GM21381 (cell line): Measurements from ENCODE around the gene AZIN2.

ENCODE experiments used
- ATAC-seq: cut with Tn5 transposase; IDR thresholded peaks from one replicate; pipeline ENCODE4 v1.9.1; 2021; ENCODE audit warnings: mild to moderate bottlenecking, moderate library complexity; ENCODE audit not compliant: unreplicated experiment

Gene AZIN2

DNA sequence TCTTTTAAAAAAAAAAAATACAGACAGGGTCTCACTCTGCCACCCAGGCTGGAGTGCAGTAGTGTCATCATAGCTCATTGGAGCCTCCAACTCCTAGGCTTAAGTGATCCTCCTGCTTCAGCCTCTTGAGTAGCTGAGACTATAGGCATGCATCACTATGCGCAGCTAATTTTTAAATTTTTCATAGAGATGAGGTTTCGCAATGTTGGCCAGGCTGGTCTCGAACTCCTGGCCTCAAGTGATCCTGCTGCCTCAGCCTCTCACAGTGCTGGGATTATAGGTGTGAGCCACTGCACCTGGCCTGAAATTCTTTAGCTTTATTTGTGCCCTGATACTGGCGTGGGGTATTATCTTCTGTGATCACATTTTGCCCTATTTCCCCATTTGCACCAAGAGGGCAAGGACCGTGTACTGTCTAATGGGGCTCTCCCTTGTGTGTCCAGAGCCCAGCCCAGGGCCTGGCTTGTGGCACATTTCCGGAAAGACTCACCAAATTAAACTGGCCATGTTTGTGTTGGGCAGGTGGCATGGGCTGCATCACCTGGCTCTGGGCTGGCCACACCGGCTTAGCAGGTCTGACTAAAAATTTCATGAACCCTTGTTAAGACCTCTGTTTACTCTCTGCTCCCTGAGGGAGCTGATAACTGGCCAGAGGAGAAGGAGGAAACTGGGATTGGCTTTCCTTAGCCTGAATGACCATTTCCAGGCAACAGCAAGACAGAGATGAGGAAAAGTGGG lies 68.7 kb downstream of the AZIN2 start:
- ATAC-seq: no peak

DNA sequence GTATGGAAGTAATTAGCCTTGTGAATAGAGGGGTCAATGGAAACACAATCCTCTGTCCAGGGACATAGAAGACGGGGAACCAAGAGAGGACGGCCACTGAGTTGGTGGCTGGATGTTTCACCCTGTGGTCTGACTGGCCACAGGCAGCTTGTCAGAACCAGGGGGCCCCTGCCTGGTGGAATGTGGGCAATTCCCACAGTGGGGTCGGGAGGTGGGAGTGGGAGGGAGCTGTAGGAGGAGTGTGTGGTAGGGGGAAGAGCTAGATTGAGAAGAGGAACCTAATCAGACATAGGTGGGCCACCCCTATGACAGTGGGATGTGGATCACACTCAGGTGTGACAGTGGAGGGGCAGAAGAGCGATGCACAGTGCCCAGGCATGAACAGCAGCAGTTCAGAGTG lies 69.6 kb downstream of the AZIN2 start:
- no peak for ATAC-seq

DNA sequence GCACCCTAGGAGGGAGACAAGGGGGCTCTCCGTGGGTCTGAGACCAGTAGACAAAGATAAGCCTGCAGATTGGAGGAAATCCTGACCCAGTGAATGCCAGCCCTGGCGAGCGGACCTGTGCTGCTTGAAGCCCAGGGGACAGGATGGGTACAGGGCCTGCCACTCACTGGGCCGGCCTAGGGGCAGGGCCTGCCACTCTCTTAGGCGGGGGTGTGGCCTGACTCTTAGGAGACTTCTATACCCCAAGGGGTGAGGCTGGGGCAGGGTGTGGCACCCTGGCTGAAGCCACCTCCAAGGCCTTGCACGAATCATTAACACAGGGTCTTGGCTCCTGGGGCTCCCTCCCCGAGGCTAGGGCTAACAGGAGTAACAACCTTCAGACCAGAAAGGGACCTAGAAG lies 70.2 kb downstream of the AZIN2 start:
- ATAC-seq: no peak

DNA sequence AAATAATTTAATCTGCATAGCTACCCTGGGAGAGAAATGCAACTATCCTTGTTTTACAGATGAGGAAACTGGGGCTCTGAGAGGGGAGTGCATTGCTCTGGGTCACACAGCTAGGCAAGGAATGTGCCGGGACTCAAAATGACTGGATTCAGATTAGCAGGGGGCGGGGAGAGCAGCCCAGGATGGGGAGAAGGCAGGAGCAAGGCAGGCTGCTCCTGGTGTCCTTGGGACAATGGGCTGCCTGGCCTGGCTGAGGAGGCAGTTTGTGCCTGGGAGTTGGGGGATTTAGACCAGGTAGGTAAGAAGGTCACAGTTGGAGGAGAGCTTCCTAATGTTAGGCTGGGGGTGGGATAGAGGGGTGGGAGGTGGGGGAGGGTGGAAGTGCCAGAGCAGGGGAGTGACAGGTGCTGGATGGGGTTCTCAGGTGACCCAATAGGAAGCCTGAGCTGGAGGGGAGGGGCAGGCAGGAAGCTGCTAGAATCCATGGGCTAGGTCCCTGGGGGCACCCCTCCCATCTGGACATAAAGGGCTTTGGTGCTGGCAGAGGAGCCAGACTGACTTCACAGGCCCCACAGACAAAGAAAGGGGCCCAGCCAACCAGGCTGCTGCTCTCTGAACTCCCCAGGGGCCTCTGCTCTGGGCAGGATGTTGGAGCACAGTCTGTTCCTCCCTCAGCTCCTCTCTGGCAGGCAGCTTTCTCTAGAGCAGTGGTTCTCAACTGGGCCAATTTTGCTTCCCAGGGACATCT lies 71.9 kb downstream of the AZIN2 start:
- ATAC-seq: no peak

- no peak for ATAC-seq
These were observed 72.7 kb downstream of the AZIN2 start for GRCh38 chr1:33153650-33154049.

DNA sequence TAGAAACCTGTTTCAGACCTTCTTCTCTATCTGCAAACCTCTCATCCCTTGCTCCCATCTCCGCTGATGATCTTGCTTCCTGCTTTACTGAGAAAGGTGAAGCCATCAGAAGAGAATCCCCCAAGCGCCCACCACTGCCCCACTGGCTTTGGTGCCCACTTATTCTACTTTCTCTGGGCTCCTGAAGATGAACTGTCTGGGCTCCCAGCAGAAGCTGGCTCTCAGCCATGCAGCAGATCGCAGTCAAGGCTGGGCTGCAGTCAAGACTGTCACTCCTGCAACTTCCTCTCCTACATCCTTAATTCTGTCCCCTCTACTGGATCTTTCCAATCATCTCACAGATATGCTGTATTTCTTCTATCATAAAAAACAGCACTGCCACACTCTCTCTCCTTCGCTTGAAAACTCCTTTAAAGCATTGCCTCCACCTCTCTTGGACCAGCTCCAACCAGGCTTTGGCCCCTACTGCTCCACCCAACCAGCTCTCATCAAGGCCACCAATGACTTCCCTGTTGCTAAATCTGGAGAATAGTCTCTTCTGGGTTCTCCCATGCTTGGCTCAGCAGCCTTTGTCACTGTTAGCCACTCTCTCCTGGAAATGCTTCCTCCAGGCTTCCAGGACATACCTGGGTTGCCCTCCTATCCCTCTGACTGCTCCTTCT lies 75.1 kb downstream of the AZIN2 start:
- no peak for ATAC-seq

DNA sequence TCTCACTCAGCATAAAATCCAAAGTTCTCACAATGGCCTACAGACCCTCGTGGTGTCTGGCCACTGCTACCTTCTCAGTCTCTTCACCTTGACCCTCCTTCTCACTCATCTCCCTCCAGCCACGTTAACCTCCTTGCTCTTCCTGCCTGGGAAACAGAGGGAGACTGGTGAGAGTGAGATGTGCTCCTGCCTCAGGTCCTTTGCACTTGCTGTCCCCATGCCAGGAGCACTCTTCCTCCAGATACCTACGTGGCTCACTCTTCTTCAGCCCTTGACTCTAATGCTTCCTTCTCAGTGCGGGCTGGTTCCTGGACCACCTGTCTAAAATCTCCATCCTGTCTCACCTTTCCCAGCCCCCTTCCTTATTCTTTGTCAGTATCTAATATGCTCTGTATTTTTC lies 76.2 kb downstream of the AZIN2 start:
- ATAC-seq: no peak

GRCh38 chr1:33158366-33158765 lies 77.4 kb downstream of the AZIN2 start:
- no peak for ATAC-seq

- ATAC-seq: no peak
These were observed 78.6 kb downstream of the AZIN2 start for GRCh38 chr1:33159577-33159976.

DNA sequence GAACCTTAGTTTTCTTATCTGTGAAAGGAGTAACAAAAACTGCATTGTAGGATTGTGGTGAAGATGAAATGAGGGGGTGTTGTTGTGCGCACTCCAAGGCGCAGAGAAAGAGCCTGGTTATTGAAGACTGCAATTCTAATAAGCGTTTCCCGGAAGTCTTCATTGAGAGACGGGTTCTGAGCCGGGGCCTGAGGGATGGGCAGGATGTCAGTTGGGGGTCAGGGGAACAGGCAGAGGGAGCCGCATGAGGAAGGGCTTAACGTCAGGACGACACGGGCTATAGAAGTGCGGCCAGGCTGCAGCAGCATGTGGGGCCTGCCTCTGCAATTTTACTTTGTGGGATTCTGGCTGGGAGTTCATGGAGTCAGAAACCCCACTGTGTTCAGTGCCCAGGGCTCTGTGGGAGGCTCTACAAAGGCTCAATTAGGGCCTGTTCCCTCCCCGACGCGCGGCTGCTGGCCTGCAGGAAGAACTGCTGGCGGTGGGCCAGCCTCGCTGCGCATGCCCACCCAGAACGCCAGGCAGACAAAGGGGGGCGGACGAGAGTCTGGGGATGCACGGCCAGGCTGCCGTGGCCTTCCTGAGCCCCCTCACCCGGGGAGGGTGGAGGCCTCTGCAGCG lies 80.2 kb downstream of the AZIN2 start:
- no peak for ATAC-seq

GRCh38 chr1:33162141-33162540 lies 81.2 kb downstream of the AZIN2 start:
- no peak for ATAC-seq

DNA sequence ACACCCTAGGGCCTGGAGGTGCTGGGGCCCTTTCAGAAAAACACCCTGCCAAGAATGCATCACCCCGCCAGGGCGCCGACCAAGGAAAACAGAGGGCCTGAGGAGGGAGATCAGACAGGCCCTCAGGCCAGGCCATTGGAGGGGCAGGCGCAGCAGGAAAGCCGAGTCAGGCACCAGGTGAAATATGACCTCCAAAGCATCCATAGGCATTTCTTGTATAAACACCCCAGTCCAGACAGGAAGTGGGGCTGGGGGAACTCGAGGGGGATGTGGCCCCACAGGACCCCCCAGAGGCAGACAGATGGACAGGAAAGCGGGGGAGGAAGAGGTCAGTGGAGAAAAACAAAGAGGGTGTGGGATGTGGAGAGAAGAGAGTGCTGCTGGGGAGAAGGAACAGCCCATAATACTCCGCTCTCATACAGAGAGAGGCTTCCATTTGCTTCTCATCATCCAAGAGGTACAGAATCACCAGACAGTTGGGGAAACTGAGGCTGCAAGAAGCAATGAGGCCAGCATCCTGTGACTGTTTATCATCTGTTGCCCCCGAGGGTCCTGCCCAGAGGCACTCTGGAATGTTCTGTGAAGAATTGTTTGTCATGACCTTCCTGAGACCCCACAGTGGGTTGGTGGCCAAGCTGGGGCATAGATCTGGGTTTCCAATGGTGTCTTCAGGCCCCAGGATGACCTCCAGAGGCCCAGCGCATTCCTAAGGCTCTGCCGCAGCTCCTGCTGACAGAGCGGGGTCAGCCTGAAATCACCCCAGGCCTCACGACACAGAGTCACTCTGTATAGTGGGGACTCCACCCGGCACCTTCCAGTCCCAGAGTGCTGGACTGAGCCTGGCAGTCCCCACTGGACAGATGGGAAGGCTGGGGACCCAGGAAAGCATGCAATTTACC lies 82.9 kb downstream of the AZIN2 start:
- ATAC-seq: no peak

DNA sequence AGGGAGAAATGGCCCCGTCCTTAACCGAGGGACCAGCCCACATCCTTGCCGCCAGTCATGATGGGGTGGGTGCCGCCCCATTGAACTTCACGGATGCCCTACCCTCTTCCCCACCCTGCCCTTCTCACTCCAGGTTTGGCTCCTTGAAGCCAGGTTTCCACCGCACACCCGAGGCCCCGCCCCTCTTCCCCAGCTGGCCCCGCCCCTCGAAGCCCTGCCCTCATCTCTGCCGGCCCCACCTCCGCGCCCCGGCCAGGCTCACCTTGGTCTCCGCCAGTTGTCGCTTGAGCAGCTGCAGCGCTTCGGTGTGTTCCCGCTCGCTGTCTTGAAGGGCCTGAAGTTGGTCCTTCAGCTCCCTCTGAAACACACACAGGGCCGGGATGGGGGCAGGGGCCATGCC lies 84.3 kb downstream of the AZIN2 start:
- no peak for ATAC-seq

DNA sequence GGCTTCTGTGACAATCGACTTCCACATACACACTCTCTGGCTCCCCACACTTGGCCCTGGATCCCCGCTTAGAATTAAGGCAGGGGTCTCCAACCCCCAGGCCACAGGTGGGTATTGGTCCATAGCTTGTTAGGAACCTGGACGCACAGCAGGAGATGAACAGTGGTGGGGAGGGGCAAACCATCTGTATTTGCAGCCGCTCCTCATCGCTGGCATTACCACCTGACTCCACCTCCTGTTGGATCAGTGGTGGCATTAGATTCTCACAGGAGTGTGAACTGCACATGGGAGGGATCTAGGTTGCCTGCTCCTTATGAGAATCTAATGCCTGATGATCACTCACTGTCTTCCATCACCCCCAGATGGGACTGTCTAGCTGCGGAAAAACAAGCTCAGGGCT lies 84.9 kb downstream of the AZIN2 start:
- no peak for ATAC-seq

DNA sequence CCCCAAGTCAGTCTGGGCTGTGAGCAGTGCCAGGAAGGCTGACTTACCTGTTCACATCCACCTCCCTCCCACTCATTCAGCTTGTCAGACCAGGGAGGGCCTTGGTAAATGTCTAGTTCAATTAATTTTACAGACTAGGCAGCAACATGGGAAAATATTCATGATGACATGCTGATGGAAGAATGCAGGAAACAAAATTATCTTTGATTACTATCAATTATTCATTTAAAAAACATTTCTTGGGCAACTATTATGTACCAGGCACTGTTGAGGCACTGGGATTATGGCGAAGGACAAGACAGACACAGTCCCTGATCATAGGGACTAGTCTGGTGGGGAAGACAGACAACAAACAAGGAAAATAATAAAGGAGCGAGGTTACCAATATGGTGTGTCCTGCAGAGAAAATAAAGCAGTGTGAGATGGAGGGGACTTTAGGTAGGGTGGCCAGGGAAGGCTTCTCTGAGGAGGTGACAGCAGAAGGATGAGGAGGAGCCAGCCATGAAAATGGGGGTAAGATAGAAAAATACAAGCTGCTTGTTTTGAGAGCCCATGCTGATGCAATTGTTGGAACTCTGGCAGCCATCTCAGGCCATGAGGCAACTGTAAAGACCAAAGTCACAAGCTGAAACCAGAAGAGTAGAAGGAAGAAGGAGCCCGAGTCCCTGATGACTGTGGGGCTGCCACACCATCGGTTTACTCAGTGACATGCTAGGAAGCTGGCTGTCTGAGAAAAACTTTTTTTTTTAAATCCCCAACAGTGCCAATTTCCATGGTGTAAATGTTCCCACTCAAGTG lies 86.9 kb downstream of the AZIN2 start:
- no peak for ATAC-seq

DNA sequence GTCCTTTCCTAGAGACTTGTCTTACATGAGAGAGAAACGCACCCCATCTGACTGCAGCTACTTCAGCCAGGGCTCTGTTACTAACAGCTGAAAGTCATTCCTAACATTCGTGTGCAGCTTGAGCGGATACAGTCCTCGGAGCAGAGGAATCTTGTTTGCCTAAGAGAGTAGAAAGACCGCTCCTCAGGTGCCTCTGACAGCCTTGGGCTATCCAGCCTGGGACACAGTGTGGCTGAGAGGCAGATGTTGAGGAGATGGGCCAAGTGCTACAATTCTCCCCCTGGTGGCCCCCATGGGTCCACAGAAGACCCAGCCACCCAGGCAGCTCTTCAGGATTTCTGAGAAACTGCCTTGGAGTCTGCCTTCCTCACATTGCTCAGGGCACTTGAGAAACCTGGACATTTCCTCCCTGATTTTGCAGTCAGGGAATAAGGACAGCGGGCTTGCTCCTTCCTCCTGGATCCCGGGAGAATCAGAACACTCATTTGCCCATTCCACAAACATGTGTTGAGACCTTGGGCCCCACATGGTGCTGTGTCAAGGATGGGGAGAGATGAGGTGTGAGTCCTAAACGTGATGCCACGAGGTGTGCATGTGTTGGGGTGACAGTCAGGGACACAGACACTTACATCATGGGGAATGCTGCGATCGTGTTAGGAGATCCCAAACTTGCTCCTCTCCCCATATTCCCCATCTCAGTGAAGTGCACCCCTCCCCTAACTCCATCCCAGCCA lies 87.8 kb downstream of the AZIN2 start:
- no peak for ATAC-seq

GRCh38 chr1:33169290-33170055 lies 88.5 kb downstream of the AZIN2 start:
- no peak for ATAC-seq
